BJ (cell line): ENCODE results near the gene GFRA1. TPM values are rescaled to one million over a fixed set of nuclear protein-coding genes. Genes with fewer than 3 reads are reported as not detected.

Experiments used
- CTCF ChIA-PET: fragments of 350-600 bp; formaldehyde crosslinking; extraction: SDS; loops from one replicate; lab custom pipeline; 2021; ENCODE audit warnings: antibody characterized with exemption, inconsistent platforms; lab: Yijun Ruan, JAX
- POLR2A ChIA-PET: fragments of 300-600 bp; sonication (Branson Sonifier 250); formaldehyde crosslinking; extraction: SDS; loops from one replicate; lab custom pipeline; 2021; ENCODE audit warnings: antibody characterized with exemption; lab: Charles Lee
- DNase-seq: peaks from one replicate; pipeline ENCODE4 v3.0.0-alpha.2; 2011; ENCODE audit warnings: low read depth
- H3K27me3 ChIP-seq: 2 replicates; pipeline ENCODE4 v1.6.0; 2011; ENCODE audit warnings: low read length; ENCODE audit not compliant: control insufficient read depth, insufficient read depth
- H3K36me3 ChIP-seq: 2 replicates; pipeline ENCODE4 v1.5.1; 2011; ENCODE audit warnings: low read length; ENCODE audit not compliant: control insufficient read depth, insufficient read depth
- H3K4me3 ChIP-seq: 2 replicates; pipeline ENCODE4 v1.5.1; 2011; ENCODE audit warnings: low read depth, mild to moderate bottlenecking, control low read depth, low read length
- CTCF ChIP-seq: IDR thresholded peaks from 2 replicates; pipeline ENCODE4 v1.5.1; 2011; ENCODE audit warnings: low read depth, mild to moderate bottlenecking, control low read depth, inconsistent platforms, low read length, moderate library complexity; ENCODE audit not compliant: insufficient read depth
- polyA plus RNA-seq: library from polyadenylated mRNA; depleted of rRNA; stranded (reverse); fragments of >200 nt; gene quantifications from 2 replicates; pipeline ENCODE4 v1.2.3, GENCODE V29; 2011

GFRA1 gene
- polyA plus RNA-seq, 1 experiment = 41.6 TPM

GRCh38 chr10:116049974-116050304, 223.1 kb downstream of the GFRA1 start:
- Histone ChIP-seq H3K27me3 (no peaks in the 10 kb centered on the region), H3K4me3 (no peak overlapping the region), H3K36me3 (no peaks in the 10 kb centered on the region)
- no peak for TF ChIP-seq CTCF
- POLR2A ChIA-PET = no interaction called here
- CTCF ChIA-PET = no interaction called here
- no peak for DNase-seq

GRCh38 chr10:116049158-116049973, 223.6 kb downstream of the GFRA1 start:
- DNase-seq = no peak
- ChIA-PET CTCF (no interaction called here), POLR2A (no interaction called here)
- Histone ChIP-seq H3K4me3 (no peak overlapping the region), H3K36me3 (no peaks in the 10 kb centered on the region), H3K27me3 (no peaks in the 10 kb centered on the region)
- TF ChIP-seq CTCF = no peak

GRCh38 chr10:116045366-116046356, 227.3 kb downstream of the GFRA1 start:
- ChIA-PET CTCF (no interaction called here), POLR2A (no interaction called here)
- no peaks in the 10 kb centered on the region for H3K27me3 ChIP-seq
- no peak overlapping the region for H3K4me3 ChIP-seq
- DNase-seq = no peak
- no peak for TF ChIP-seq CTCF
- H3K36me3 ChIP-seq = no peaks in the 10 kb centered on the region

- POLR2A ChIA-PET = no interaction called here
- Histone ChIP-seq H3K36me3 (no peaks in the 10 kb centered on the region), H3K4me3 (no peak overlapping the region), H3K27me3 (no peaks in the 10 kb centered on the region)
- no peak for TF ChIP-seq CTCF
- no peak for DNase-seq
- CTCF ChIA-PET = interaction anchor here (0.6 kb wide), 1 partner anchor 214 kb away, joined by 3 read pairs; no protein-coding TSS in a partner anchor
Measured at GRCh38 chr10:116044801-116045248, 228.2 kb downstream of the GFRA1 start.

GRCh38 chr10:116043861-116044260, 229.1 kb downstream of the GFRA1 start:
- no peak overlapping the region for H3K4me3 ChIP-seq

More at GRCh38 chr10:116043861-116044260, 229.1 kb downstream of the GFRA1 start:
- ChIA-PET CTCF (no interaction called here), POLR2A (no interaction called here)
- DNase-seq = no peak
- no peaks in the 10 kb centered on the region for H3K36me3 ChIP-seq
- TF ChIP-seq CTCF = no peak
- no peaks in the 10 kb centered on the region for H3K27me3 ChIP-seq
